Suprapubic skin (tissue), 4 donors: ENCODE measurements around the gene STX7.

ENCODE experiments used
- CTCF ChIP-seq, 2 donors: fragments of 200-600 bp in 1 of 2; fragments of 450-650 bp in 1 of 2; sonication (generic) in 1 of 2; IDR thresholded peaks; one replicate each; pipeline ENCODE4 v1.5.1; 2016 to 2019; ENCODE audit warnings: antibody characterized with exemption in 2 of 2, mild to moderate bottlenecking in 1 of 2, moderate library complexity in 1 of 2
- POLR2A ChIP-seq, 2 donors: fragments of 450-650 bp; IDR thresholded peaks; one replicate each; pipeline ENCODE4 v1.6.1; 2017; ENCODE audit warnings: antibody characterized with exemption in 2 of 2, mild to moderate bottlenecking in 2 of 2, moderate library complexity in 2 of 2
- POLR2AphosphoS5 ChIP-seq, 3 donors: sonication (generic); formaldehyde crosslinking; IDR thresholded peaks; one replicate each; pipeline ENCODE4 v1.6.1; 2017; ENCODE audit warnings: antibody characterized with exemption in 3 of 3

DNA sequence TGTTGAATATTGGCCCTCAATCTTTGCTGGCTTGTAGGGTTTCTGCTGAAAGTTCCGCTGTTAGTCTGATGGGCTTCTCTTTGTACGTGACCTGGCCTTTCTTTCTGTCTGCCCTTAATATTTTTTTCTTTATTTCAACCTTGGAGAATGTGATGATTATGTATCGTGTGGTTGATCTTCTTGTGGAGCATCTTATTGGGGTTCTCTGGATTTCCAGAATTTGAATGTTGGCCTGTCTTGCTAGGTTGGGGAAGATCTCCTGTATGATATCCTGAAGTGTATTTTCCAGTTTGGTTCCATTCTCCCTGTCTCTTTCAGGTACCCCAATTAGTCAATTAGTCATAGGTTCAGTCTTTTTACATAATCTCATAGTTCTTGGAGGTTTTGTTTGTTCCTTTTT lies 89.1 kb downstream of the STX7 start:
- TF ChIP-seq CTCF (IDR thresholded peaks at IDR 0.05), result no peak
- TF ChIP-seq POLR2A (IDR thresholded peaks at IDR 0.05), result no peak
- no peak for TF ChIP-seq POLR2AphosphoS5 (IDR thresholded peaks at IDR 0.05)
